ENCODE results near the gene STIP1.
"Not testable (repeated sequence)": the region's sequence is repeated elsewhere in the genome, so short reads cannot be mapped to it uniquely, and the experiment has no call there.

Gene STIP1

DNA sequence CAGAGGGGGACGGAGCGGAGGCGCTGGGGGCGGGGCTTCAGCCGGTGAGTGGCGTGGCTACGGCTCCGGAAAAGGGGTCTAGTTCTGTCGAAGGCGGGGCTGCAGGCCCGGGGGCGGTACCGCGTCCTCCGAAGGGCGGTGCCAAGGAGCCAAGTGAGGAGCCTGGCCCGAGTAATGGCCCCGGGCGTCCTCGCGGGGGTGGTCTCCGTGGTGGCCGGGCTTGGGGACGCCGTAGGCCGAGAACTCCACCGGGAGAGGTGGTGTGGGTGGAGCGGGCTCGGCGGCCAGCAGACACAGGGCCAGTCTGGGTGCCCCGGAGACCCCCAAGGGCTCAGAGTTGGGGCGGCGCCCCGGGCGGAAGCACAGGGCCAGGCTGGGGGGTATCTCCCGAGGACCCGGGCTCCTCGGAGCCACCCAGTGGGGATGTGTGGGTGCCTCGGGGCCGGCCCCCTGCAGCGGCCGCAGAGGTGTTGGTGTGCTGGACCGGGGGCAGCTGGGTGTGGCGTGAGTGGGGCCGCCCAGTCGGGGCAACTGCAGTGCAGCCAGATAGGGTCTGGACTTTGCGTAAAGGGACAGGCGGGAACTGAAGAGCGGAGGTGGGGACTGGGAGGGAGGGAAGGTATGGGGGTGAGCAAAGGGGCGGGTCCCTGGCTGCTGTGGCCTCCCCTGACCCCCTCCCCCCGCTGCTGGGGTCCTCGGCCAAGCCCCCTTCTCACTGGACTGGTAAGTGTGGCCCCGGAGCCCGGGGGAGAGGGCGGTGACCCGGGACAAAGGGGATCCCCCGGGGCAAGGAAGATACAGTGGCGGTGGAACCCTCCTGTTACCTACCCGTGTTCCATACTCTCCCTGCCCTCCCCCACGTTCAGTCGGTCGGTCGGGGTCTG is 55.8 kb downstream of the STIP1 start:
- H3K4me3 ChIP-seq (ENCODE audit: control insufficient read depth, low read depth, low read length): peak overlapping the region; percentile 77
- TF ChIP-seq, protein P1, sequence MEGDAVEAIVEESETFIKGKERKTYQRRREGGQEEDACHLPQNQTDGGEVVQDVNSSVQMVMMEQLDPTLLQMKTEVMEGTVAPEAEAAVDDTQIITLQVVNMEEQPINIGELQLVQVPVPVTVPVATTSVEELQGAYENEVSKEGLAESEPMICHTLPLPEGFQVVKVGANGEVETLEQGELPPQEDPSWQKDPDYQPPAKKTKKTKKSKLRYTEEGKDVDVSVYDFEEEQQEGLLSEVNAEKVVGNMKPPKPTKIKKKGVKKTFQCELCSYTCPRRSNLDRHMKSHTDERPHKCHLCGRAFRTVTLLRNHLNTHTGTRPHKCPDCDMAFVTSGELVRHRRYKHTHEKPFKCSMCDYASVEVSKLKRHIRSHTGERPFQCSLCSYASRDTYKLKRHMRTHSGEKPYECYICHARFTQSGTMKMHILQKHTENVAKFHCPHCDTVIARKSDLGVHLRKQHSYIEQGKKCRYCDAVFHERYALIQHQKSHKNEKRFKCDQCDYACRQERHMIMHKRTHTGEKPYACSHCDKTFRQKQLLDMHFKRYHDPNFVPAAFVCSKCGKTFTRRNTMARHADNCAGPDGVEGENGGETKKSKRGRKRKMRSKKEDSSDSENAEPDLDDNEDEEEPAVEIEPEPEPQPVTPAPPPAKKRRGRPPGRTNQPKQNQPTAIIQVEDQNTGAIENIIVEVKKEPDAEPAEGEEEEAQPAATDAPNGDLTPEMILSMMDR (conservative IDR thresholded peaks at IDR 0.05; ENCODE audit: control insufficient read depth, insufficient read depth, low read depth, low read length): no peak
- DNase-seq (ENCODE audit: low read depth): peak; percentile 28

- TF ChIP-seq, protein P1 (conservative IDR thresholded peaks at IDR 0.05; ENCODE audit: control insufficient read depth, insufficient read depth, low read depth, low read length): no peak
- DNase-seq (ENCODE audit: low read depth): no peak
- H3K4me3 ChIP-seq (ENCODE audit: control insufficient read depth, low read depth, low read length): no peak overlapping the region
Observed at GRCh38 chr11:64243236-64243854, 57.4 kb downstream of the STIP1 start.

DNA sequence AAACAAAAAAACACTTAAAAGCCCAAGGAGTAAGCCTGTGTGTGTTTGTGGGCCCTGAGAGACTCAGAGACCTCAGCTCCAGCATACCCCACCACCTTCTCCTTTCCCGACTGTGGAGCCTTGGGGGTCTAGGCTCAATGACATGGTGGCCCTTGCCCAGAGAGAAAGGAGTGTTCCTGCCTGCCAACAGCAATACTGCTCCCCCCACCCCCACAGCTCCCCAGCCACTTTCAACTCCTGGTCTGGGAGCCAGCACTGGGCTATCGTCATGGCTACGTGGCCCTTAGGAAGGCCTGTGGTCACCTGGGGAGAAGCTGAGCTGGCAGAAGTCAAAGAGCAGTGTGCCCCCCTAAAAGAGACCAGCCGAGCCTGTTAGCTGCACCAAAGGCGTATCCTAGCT is 58.1 kb downstream of the STIP1 start:
- TF ChIP-seq, protein P1 (conservative IDR thresholded peaks at IDR 0.05; ENCODE audit: control insufficient read depth, insufficient read depth, low read depth, low read length): no peak
- no peak overlapping the region for H3K4me3 ChIP-seq (ENCODE audit: control insufficient read depth, low read depth, low read length)
- no peak for DNase-seq (ENCODE audit: low read depth)

DNA sequence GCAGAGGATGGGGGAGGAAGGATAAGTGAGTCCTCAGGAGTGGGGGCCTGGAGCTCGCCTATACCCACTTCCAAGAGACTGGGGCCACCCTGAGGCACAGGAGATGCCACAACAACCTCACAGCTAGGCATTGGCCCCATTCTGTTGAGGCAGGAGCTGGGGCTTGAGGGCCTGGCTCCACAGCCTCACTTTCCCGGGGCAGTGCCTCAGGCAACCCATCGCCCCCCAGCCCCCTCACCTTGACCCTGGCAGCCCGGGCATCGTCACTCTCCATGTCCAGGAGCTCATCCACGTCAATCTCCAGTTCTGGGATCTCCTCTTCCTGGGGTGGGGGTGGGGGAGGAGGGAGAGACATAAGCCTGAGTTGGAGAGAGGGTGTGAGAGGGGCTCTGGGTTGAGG is 59.0 kb downstream of the STIP1 start:
- DNase-seq (ENCODE audit: low read depth): no peak
- TF ChIP-seq, protein P1 (conservative IDR thresholded peaks at IDR 0.05; ENCODE audit: control insufficient read depth, insufficient read depth, low read depth, low read length): no peak
- peak overlapping the region; percentile 98 for H3K4me3 ChIP-seq (ENCODE audit: control insufficient read depth, low read depth, low read length)

DNA sequence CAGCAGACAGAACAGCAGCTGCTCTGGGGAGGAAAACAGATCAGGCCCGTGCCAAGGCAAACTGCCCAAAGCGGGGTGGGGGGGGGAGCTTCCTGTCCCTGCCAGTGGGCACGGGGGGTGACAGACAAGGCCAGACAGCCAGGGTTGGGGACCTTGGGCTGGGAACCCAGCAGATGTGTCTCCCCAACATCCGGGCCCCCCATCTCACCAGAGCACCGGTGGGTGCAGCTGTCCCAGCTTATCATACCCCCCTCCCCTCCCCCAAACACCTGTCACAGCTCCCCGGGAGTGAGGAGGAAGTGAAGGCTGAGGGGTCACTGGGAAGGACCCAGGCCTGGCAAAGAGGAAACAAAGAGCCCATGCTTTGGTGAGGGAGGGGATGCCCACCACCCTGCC is 59.4 kb downstream of the STIP1 start:
- no peak for DNase-seq (ENCODE audit: low read depth)
- peak overlapping the region; percentile 98 for H3K4me3 ChIP-seq (ENCODE audit: control insufficient read depth, low read depth, low read length)
- TF ChIP-seq, protein P1 (conservative IDR thresholded peaks at IDR 0.05; ENCODE audit: control insufficient read depth, insufficient read depth, low read depth, low read length): no peak

DNA sequence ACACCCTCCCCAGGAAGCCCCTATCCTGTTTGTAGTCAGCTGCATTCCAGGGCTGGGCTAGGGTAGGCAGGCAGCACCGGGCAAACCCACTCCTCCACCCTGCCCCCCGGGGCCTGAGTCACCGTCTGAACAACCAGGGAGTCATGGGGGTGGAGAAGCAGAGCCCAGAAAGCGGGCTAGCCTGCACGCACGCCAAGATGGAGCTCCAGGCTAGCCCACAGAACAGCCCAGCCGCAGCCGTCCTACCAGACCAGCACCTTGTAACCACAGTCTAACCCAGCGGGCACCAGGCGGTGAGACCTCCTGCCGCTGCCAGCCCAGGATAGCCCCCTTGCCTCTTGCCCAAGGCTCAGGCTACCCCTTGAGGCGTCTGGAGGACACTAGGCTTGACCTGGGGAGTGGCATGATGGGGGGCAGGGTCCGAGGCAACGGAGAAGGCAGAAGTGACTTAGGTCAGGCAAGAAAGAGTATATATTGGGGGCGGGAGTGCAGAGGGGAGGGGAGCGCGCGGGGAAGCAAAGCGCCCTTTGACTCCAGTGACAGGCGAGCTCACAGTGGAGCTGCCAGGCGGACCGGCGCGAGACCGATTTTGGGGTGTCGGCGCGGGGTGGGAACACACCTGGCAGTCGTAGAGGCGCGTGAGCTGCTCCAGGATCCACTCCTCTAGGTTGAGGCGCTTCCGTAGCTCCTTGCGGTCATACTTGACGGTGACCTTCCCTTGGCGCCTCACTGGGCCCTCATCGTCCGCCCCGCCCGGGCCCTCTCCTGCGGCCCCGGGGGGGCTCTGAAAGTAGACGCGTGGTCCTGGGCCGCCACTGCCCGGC is 60.0 kb downstream of the STIP1 start:
- peak overlapping the region; percentile 98 for H3K4me3 ChIP-seq (ENCODE audit: control insufficient read depth, low read depth, low read length)
- DNase-seq (ENCODE audit: low read depth): peak; percentile 91
- TF ChIP-seq, protein P1 (conservative IDR thresholded peaks at IDR 0.05; ENCODE audit: control insufficient read depth, insufficient read depth, low read depth, low read length): no peak

GRCh38 chr11:64246621-64246870 is 60.6 kb downstream of the STIP1 start:
- not testable (repeated sequence) for H3K4me3 ChIP-seq (ENCODE audit: control insufficient read depth, low read depth, low read length); DNase-seq (ENCODE audit: low read depth)
